Measurements from ENCODE around the gene ST8SIA5. TPM values are rescaled to one million over a fixed set of nuclear protein-coding genes. Genes with fewer than 3 reads are reported as not detected.

The ST8SIA5 gene
- total RNA-seq, 2 donors from 2014 or later: 0.62 TPM; not detected in 1

DNA sequence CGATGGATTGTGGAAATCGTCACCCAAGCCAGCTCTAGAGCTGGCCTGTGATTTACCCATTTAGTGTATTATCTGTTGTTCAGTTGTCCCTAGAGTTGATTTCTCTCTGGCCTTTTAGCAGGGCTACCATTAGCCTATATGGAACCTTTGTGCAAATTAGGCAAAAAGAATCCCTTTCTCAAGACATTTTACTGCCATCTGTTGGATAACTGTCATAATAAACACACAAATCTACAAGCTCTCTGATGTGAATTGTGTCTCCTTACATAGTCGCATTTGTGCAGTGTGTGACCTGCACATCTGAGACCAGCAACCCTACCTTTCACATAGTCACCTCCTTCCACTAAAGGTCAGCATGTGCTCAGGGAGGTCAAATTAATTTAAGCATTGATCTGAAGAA lies 133.9 kb downstream of the ST8SIA5 start:
- intact Hi-C loops (cut with DNase I): no loop called here
- TF ChIP-seq, protein P1, sequence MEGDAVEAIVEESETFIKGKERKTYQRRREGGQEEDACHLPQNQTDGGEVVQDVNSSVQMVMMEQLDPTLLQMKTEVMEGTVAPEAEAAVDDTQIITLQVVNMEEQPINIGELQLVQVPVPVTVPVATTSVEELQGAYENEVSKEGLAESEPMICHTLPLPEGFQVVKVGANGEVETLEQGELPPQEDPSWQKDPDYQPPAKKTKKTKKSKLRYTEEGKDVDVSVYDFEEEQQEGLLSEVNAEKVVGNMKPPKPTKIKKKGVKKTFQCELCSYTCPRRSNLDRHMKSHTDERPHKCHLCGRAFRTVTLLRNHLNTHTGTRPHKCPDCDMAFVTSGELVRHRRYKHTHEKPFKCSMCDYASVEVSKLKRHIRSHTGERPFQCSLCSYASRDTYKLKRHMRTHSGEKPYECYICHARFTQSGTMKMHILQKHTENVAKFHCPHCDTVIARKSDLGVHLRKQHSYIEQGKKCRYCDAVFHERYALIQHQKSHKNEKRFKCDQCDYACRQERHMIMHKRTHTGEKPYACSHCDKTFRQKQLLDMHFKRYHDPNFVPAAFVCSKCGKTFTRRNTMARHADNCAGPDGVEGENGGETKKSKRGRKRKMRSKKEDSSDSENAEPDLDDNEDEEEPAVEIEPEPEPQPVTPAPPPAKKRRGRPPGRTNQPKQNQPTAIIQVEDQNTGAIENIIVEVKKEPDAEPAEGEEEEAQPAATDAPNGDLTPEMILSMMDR (IDR thresholded peaks at IDR 0.05): peak in 1 of 4 experiments; percentile 15
- TF ChIP-seq POLR2AphosphoS5 (IDR thresholded peaks at IDR 0.05): no peak
- H3K27me3 ChIP-seq (replicated peaks; ENCODE audit: insufficient read depth): no peaks in the 10 kb centered on the region
- no peaks in the 10 kb centered on the region for H3K4me1 ChIP-seq (replicated peaks)
- no peak overlapping the region for H3K27ac ChIP-seq
- H3K9me3 ChIP-seq: no peaks in the 10 kb centered on the region
- DNase-seq (ENCODE audit: low spot score): no peak
- WGBS: 85% methylated on average over 3 of the region's 3 CpGs
- no peaks in the 10 kb centered on the region for H3K36me3 ChIP-seq
- no peak overlapping the region for H3K4me3 ChIP-seq

DNA sequence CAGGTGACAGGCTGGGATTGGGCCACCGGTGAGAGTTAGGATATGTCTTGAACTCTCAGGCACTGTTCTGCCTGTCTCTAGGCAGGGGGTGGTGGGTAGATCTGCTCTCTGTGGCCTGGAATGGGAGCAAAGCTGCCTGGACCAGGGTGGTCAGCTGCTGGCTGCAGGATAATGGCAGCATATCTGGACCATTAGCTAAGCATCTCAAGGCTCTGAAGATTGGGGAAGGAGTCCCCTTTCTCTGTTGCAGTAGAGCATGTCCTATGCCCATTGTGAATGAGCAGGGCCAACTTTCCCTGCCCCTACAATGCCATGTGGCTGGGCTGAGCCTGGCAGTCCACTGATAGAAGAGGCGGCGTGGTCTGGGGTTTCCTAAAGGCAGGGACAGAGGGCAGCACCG lies 134.4 kb downstream of the ST8SIA5 start:
- H3K4me3 ChIP-seq: no peak overlapping the region
- H3K4me1 ChIP-seq (replicated peaks): no peaks in the 10 kb centered on the region
- DNase-seq (ENCODE audit: low spot score): no peak
- no peaks in the 10 kb centered on the region for H3K9me3 ChIP-seq
- H3K36me3 ChIP-seq: no peaks in the 10 kb centered on the region
- H3K27ac ChIP-seq: no peak overlapping the region
- no peaks in the 10 kb centered on the region for H3K27me3 ChIP-seq (replicated peaks; ENCODE audit: insufficient read depth)
- WGBS: 95% methylated on average over 4 of the region's 4 CpGs
- intact Hi-C loops (cut with DNase I): no loop called here
- TF ChIP-seq POLR2A (IDR thresholded peaks at IDR 0.05) (no peak), POLR2AphosphoS5 (IDR thresholded peaks at IDR 0.05) (no peak)
- TF ChIP-seq, protein P1 (IDR thresholded peaks at IDR 0.05): no peak

- Histone ChIP-seq H3K9me3 (no peaks in the 10 kb centered on the region), H3K27me3 (replicated peaks; ENCODE audit: insufficient read depth) (no peaks in the 10 kb centered on the region), H3K4me3 (no peak overlapping the region), H3K27ac (no peak overlapping the region), H3K4me1 (replicated peaks) (no peaks in the 10 kb centered on the region), H3K36me3 (no peaks in the 10 kb centered on the region)
- WGBS: 78% methylated on average over 2 of the region's 2 CpGs
- no peak for TF ChIP-seq POLR2AphosphoS5 (IDR thresholded peaks at IDR 0.05)
- no peak for TF ChIP-seq POLR2A (IDR thresholded peaks at IDR 0.05)
- TF ChIP-seq, protein P1 (IDR thresholded peaks at IDR 0.05): no peak
- intact Hi-C loops (cut with DNase I): no loop called here
- DNase-seq (ENCODE audit: low spot score): no peak
Measured at GRCh38 chr18:46621871-46622270, 135.0 kb downstream of the ST8SIA5 start.

DNA sequence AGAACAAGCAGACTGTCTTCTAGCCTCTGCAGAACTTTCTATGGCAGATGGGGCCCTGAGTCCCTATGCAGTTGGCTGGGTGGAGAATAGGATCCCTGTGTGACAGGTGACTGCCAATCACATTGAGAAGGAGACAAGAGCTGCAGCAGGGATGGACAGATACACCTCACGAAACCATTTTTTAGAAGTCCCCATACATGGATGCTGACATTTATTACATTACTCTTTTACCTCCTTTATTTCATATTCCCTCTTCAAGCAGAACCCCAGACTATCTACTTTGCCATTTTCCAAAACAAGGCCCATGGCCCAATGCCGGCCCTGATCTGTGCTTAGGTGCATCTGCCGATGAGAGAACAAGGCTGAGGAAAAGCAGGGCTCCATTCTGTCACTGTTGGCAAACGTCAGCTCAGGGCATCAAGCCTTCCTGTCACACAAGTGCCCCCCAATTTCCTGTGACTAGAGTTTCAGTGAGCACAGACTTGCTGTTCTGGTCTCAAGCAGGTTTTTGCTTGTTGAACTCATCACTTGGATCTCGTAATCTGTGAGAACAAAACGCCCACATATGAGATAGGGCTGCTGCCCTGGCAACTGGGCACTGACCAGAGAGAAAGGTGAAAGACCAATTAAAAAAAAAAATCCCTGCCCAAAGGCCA lies 135.6 kb downstream of the ST8SIA5 start:
- DNase-seq (ENCODE audit: low spot score): peak; percentile 1
- no peak overlapping the region for H3K27ac ChIP-seq
- no peaks in the 10 kb centered on the region for H3K9me3 ChIP-seq
- WGBS: 60% methylated on average over 6 of the region's 6 CpGs
- no peaks in the 10 kb centered on the region for H3K4me1 ChIP-seq (replicated peaks)
- H3K36me3 ChIP-seq: no peaks in the 10 kb centered on the region
- no peak overlapping the region for H3K4me3 ChIP-seq
- TF ChIP-seq POLR2A (IDR thresholded peaks at IDR 0.05) (no peak), POLR2AphosphoS5 (IDR thresholded peaks at IDR 0.05) (no peak)
- TF ChIP-seq, protein P1 (IDR thresholded peaks at IDR 0.05): no peak
- no peaks in the 10 kb centered on the region for H3K27me3 ChIP-seq (replicated peaks; ENCODE audit: insufficient read depth)
- intact Hi-C loops (cut with DNase I): no loop called here

- no peaks in the 10 kb centered on the region for H3K36me3 ChIP-seq
- TF ChIP-seq POLR2A (IDR thresholded peaks at IDR 0.05) (no peak), POLR2AphosphoS5 (IDR thresholded peaks at IDR 0.05) (no peak)
- no peak for DNase-seq (ENCODE audit: low spot score)
- intact Hi-C loops (cut with DNase I): no loop called here
- WGBS: 72% methylated on average over 3 of the region's 3 CpGs
- no peak overlapping the region for H3K4me3 ChIP-seq
- no peaks in the 10 kb centered on the region for H3K9me3 ChIP-seq
- H3K4me1 ChIP-seq (replicated peaks): no peaks in the 10 kb centered on the region
- H3K27me3 ChIP-seq (replicated peaks; ENCODE audit: insufficient read depth): no peaks in the 10 kb centered on the region
- H3K27ac ChIP-seq: no peak overlapping the region
Measured at GRCh38 chr18:46619559-46619958, 137.3 kb downstream of the ST8SIA5 start.

Small RNA genes within 50 kb of the gene (small RNA-seq; reads per million reads assigned to genes)
- 0 reads per million in 2 donors for gene AC090311.1

Other genes starting within 250 kb of the ST8SIA5 start
- gene LOXHD1, start 99.8 kb downstream of the ST8SIA5 start, total RNA-seq: 1 to 10 TPM in 1 of 2 donors, not detected in 1; 1.4 TPM
- 10 to 100 TPM; 16.3 to 35.2 TPM for gene PIAS2, start 160.5 kb upstream of the ST8SIA5 start, total RNA-seq
- gene KATNAL2, start 160.5 kb upstream of the ST8SIA5 start, total RNA-seq: 10 to 100 TPM in 1 of 2 donors, 1 to 10 TPM in 1; 4.2 to 11.7 TPM